ENCODE results near the gene TESPA1.

The TESPA1 gene

DNA sequence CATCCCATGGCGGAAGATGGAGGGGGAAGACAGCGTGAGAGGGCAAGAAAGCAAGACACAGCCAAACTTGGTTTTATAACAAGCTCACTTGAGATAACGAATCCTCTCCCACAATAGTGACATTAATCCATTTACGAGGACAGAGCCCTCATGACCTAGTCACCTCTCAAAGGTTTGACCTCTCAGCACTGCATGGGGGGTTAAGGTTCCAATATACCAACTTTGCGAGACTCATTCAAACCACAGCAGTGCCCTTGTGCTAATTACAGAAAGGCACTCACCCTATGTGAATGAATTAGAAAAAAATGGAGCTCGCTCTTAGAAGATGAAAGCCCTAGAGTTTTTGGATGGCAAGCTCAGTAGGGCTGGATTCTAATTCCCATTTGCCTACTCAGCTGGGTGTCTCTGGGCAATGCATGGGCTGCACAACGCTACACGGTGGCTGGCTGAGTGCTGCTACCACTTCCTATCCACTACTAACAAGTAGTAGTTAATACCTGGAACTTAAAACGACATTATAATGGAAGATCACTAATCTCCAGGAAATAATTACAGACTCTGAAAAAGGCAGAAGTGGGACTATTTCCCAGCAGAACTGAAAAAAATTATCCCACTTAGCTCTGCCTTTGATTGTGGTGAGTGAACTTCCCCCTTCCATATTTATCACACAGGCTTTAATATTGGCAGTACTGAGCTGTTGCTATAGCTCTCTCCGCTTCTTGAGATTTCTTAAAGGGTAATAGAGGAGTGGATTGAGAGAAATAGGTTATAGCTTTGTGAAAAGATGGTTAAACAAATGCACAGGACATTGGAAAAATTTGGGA lies 27.5 kb downstream of the TESPA1 start:
- Histone ChIP-seq H3K4me1 (ENCODE audit: insufficient read depth, poor library complexity, severe bottlenecking) (no peaks in the 10 kb centered on the region), H3K36me3 (ENCODE audit: low read depth) (no peaks in the 10 kb centered on the region), H3K27ac (ENCODE audit: poor library complexity, severe bottlenecking) (no peak overlapping the region), H3K27me3 (ENCODE audit: insufficient read depth, poor library complexity, severe bottlenecking) (no peaks in the 10 kb centered on the region), H3K4me3 (ENCODE audit: severe bottlenecking) (no peak overlapping the region), H3K9me3 (ENCODE audit: severe bottlenecking) (no peaks in the 10 kb centered on the region)
- no peak for DNase-seq (ENCODE audit: low spot score)
- no peak for ATAC-seq (ENCODE audit: low read depth)
- TF ChIP-seq CTCF (IDR thresholded peaks at IDR 0.05; ENCODE audit: poor library complexity, severe bottlenecking): no peak

GRCh38 chr12:54956322-54956721 lies 28.2 kb downstream of the TESPA1 start:
- Histone ChIP-seq H3K27ac (ENCODE audit: poor library complexity, severe bottlenecking) (no peak overlapping the region), H3K4me1 (ENCODE audit: insufficient read depth, poor library complexity, severe bottlenecking) (no peaks in the 10 kb centered on the region), H3K4me3 (ENCODE audit: severe bottlenecking) (no peak overlapping the region), H3K36me3 (ENCODE audit: low read depth) (no peaks in the 10 kb centered on the region), H3K9me3 (ENCODE audit: severe bottlenecking) (no peaks in the 10 kb centered on the region), H3K27me3 (ENCODE audit: insufficient read depth, poor library complexity, severe bottlenecking) (no peaks in the 10 kb centered on the region)
- TF ChIP-seq CTCF (IDR thresholded peaks at IDR 0.05; ENCODE audit: poor library complexity, severe bottlenecking): no peak
- ATAC-seq (ENCODE audit: low read depth): no peak
- DNase-seq (ENCODE audit: low spot score): no peak

DNA sequence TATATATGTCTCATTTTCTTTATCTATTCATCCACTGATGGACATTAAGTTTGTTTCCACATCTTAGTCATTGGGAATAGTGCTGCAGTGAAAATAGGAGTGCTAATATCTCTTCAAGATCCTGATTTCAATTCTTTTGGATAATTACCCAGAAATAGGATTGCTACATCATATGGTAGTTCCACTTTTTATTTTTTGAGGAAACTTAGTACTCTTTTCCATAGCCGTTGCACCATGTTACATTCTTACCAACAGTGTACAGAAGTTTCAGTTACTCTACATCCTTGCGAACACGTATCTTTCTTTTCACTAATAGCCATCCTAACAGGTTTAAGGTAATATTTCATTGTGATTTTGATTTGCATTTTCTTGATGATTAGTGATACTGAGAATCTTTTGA lies 29.8 kb downstream of the TESPA1 start:
- H3K27me3 ChIP-seq (ENCODE audit: insufficient read depth, poor library complexity, severe bottlenecking): no peaks in the 10 kb centered on the region

GRCh38 chr12:54954228-54954627 lies 30.3 kb downstream of the TESPA1 start:
- Histone ChIP-seq H3K27me3 (ENCODE audit: insufficient read depth, poor library complexity, severe bottlenecking) (no peaks in the 10 kb centered on the region), H3K27ac (ENCODE audit: poor library complexity, severe bottlenecking) (no peak overlapping the region), H3K36me3 (ENCODE audit: low read depth) (no peaks in the 10 kb centered on the region), H3K4me1 (ENCODE audit: insufficient read depth, poor library complexity, severe bottlenecking) (no peaks in the 10 kb centered on the region), H3K4me3 (ENCODE audit: severe bottlenecking) (no peak overlapping the region), H3K9me3 (ENCODE audit: severe bottlenecking) (no peaks in the 10 kb centered on the region)
- ATAC-seq (ENCODE audit: low read depth) (no peak), DNase-seq (ENCODE audit: low spot score) (no peak)
- no peak for TF ChIP-seq CTCF (IDR thresholded peaks at IDR 0.05; ENCODE audit: poor library complexity, severe bottlenecking)

More for the DNA sequence above, 29.8 kb downstream of the TESPA1 start:
- H3K4me3 ChIP-seq (ENCODE audit: severe bottlenecking): no peak overlapping the region
- no peaks in the 10 kb centered on the region for H3K9me3 ChIP-seq (ENCODE audit: severe bottlenecking)
- H3K27ac ChIP-seq (ENCODE audit: poor library complexity, severe bottlenecking): no peak overlapping the region
- no peak for DNase-seq (ENCODE audit: low spot score)
- no peaks in the 10 kb centered on the region for H3K4me1 ChIP-seq (ENCODE audit: insufficient read depth, poor library complexity, severe bottlenecking)
- TF ChIP-seq CTCF (IDR thresholded peaks at IDR 0.05; ENCODE audit: poor library complexity, severe bottlenecking): no peak
- no peaks in the 10 kb centered on the region for H3K36me3 ChIP-seq (ENCODE audit: low read depth)
- no peak for ATAC-seq (ENCODE audit: low read depth)

DNA sequence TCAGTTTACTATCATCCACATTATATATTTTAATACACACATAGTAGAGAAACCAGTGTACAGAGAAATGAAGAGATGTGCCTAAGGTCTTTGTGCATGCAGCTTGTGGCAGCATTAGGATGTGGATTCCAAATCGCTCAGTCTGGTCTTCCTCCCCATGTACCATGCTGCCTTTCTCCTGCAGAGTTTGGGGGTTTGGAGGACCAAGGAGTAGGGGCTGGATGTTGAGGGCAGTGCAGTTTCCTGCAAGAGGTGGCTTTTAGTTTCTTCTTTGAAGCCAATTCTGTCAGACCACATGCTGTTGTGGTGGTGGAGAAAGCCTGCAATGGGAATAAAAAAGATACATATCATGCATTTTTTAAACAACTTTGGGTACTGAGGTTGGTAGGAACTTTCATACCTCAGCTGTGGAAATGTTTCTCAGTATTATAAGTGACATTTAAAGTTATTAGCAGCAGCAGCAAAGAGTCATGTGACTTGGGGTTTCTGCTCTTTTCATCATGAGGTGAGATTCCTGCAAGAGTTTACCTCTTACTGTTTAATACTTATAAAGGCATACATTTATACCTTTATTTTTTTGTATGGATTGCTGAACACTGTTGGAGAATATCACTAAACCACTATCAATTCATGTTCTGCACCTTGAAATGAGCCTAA lies 34.4 kb downstream of the TESPA1 start:
- ATAC-seq (ENCODE audit: low read depth): no peak
- TF ChIP-seq CTCF (IDR thresholded peaks at IDR 0.05; ENCODE audit: poor library complexity, severe bottlenecking): no peak
- Histone ChIP-seq H3K36me3 (ENCODE audit: low read depth) (no peaks in the 10 kb centered on the region), H3K27me3 (ENCODE audit: insufficient read depth, poor library complexity, severe bottlenecking) (no peaks in the 10 kb centered on the region), H3K27ac (ENCODE audit: poor library complexity, severe bottlenecking) (no peak overlapping the region), H3K4me1 (ENCODE audit: insufficient read depth, poor library complexity, severe bottlenecking) (no peaks in the 10 kb centered on the region), H3K4me3 (ENCODE audit: severe bottlenecking) (no peak overlapping the region), H3K9me3 (ENCODE audit: severe bottlenecking) (no peaks in the 10 kb centered on the region)
- DNase-seq (ENCODE audit: low spot score): no peak
